ENCODE data around the gene PEF1.

Gene PEF1

GRCh38 chr1:31671561-31672201, 27.0 kb upstream of the PEF1 start:
- DNase-seq (ENCODE audit: low read depth in 2 of 2): no peak

GRCh38 chr1:31671147-31671546, 26.5 kb upstream of the PEF1 start:
- no peak for DNase-seq (ENCODE audit: low read depth in 2 of 2)

- no peak for DNase-seq (ENCODE audit: low read depth in 2 of 2)
Measured at GRCh38 chr1:31670593-31670964, 25.9 kb upstream of the PEF1 start.

GRCh38 chr1:31669786-31670592, 25.3 kb upstream of the PEF1 start:
- DNase-seq (ENCODE audit: low read depth in 2 of 2): peak in 1 of 2 donors; percentile 1

GRCh38 chr1:31669433-31669785, 24.7 kb upstream of the PEF1 start:
- no peak for DNase-seq (ENCODE audit: low read depth in 2 of 2)

- DNase-seq (ENCODE audit: low read depth in 2 of 2): no peak
Measured at GRCh38 chr1:31668303-31668883, 23.7 kb upstream of the PEF1 start.

GRCh38 chr1:31667065-31667785, 22.5 kb upstream of the PEF1 start:
- no peak for DNase-seq (ENCODE audit: low read depth in 2 of 2)

- no peak for DNase-seq (ENCODE audit: low read depth in 2 of 2)
Measured at GRCh38 chr1:31666263-31666963, 21.7 kb upstream of the PEF1 start.

GRCh38 chr1:31665234-31665878, 20.7 kb upstream of the PEF1 start:
- no peak for DNase-seq (ENCODE audit: low read depth in 2 of 2)

- DNase-seq (ENCODE audit: low read depth in 2 of 2): no peak
Measured at GRCh38 chr1:31664528-31664927, 19.9 kb upstream of the PEF1 start.

GRCh38 chr1:31663622-31664452, 19.2 kb upstream of the PEF1 start:
- DNase-seq (ENCODE audit: low read depth in 2 of 2): peak in 1 of 2 donors; percentile 7

GRCh38 chr1:31662463-31662862, 17.8 kb upstream of the PEF1 start:
- no peak for DNase-seq (ENCODE audit: low read depth in 2 of 2)

GRCh38 chr1:31661856-31662255, 17.2 kb upstream of the PEF1 start:
- DNase-seq (ENCODE audit: low read depth in 2 of 2): no peak

- no peak for DNase-seq (ENCODE audit: low read depth in 2 of 2)
Measured at GRCh38 chr1:31660871-31661455, 16.3 kb upstream of the PEF1 start.

- DNase-seq (ENCODE audit: low read depth in 2 of 2): no peak
Measured at GRCh38 chr1:31659889-31660288, 15.2 kb upstream of the PEF1 start.

GRCh38 chr1:31658721-31659120, 14.0 kb upstream of the PEF1 start:
- DNase-seq (ENCODE audit: low read depth in 2 of 2): no peak

GRCh38 chr1:31657972-31658510, 13.4 kb upstream of the PEF1 start:
- no peak for DNase-seq (ENCODE audit: low read depth in 2 of 2)

- no peak for DNase-seq (ENCODE audit: low read depth in 2 of 2)
Measured at GRCh38 chr1:31657020-31657804, 12.5 kb upstream of the PEF1 start.

- no peak for DNase-seq (ENCODE audit: low read depth in 2 of 2)
Measured at GRCh38 chr1:31655756-31656155, 11.1 kb upstream of the PEF1 start.

Data from stimulated activated CD8-positive, alpha-beta memory T cell treated with anti-CD3 and anti-CD28 coated beads, Interleukin-15, amount 100 ng/mL, for 4 hours (primary cell).